Sigmoid colon (tissue), 4 donors: ENCODE measurements around the gene CARD19.
"Not testable (repeated sequence)": the region's sequence is repeated elsewhere in the genome, so short reads cannot be mapped to it uniquely, and the experiment has no call there.

Source experiments
- EP300 ChIP-seq, 4 donors: sonication (generic); formaldehyde crosslinking; IDR thresholded peaks; one replicate each; pipeline ENCODE4 v1.6.1; 2017; ENCODE audit warnings: antibody characterized with exemption in 4 of 4
- POLR2A ChIP-seq, 2 donors: fragments of 450-650 bp; IDR thresholded peaks; one replicate each; pipeline ENCODE4 v1.6.1; 2016; ENCODE audit warnings: antibody characterized with exemption in 2 of 2, mild to moderate bottlenecking in 2 of 2, moderate library complexity in 2 of 2
- POLR2AphosphoS5 ChIP-seq, 4 donors: sonication (generic); formaldehyde crosslinking; IDR thresholded peaks; one replicate each; pipeline ENCODE4 v1.6.1; 2017; ENCODE audit warnings: antibody characterized with exemption in 4 of 4
- TF ChIP-seq, protein P1 (sequence below), 4 experiments: fragments of 450-650 bp in 3 of 4; fragments of 200-600 bp in 1 of 4; IDR thresholded peaks; one replicate each; pipeline ENCODE4 v1.5.1; 2016 to 2019; ENCODE audit warnings: antibody characterized with exemption in 4 of 4, mild to moderate bottlenecking in 3 of 4, moderate library complexity in 2 of 4

DNA sequence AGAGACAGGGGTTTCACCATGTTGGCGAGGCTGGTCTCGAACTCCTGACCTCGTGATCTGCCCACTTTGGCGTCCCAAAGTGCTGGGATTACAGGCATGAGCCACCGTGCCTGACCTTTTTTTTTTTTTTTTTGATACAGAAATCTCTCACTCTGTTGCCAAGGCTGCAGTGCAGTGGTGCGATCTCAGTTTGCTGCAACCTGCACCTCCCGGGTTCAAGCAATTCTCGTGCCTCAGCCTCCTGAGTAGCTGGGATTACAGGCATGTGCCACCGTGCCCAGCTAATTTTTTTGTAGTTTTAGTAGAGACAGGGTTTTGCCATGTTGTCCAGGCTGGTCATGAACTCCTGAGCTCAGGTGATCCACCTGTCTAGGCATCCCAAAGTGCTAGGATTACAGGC, 21.5 kb downstream of the CARD19 start:
- not testable (repeated sequence) for TF ChIP-seq POLR2A, POLR2AphosphoS5, EP300 (IDR thresholded peaks at IDR 0.05)
- TF ChIP-seq, protein P1, sequence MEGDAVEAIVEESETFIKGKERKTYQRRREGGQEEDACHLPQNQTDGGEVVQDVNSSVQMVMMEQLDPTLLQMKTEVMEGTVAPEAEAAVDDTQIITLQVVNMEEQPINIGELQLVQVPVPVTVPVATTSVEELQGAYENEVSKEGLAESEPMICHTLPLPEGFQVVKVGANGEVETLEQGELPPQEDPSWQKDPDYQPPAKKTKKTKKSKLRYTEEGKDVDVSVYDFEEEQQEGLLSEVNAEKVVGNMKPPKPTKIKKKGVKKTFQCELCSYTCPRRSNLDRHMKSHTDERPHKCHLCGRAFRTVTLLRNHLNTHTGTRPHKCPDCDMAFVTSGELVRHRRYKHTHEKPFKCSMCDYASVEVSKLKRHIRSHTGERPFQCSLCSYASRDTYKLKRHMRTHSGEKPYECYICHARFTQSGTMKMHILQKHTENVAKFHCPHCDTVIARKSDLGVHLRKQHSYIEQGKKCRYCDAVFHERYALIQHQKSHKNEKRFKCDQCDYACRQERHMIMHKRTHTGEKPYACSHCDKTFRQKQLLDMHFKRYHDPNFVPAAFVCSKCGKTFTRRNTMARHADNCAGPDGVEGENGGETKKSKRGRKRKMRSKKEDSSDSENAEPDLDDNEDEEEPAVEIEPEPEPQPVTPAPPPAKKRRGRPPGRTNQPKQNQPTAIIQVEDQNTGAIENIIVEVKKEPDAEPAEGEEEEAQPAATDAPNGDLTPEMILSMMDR (IDR thresholded peaks at IDR 0.05): not testable (repeated sequence)
